Measurements from ENCODE around the gene DOCK1. TPM values are rescaled to one million over a fixed set of nuclear protein-coding genes. Genes with fewer than 3 reads are reported as not detected.

The DOCK1 gene
- total RNA-seq, 1 donor from 2014 or later: 72.6 TPM

DNA sequence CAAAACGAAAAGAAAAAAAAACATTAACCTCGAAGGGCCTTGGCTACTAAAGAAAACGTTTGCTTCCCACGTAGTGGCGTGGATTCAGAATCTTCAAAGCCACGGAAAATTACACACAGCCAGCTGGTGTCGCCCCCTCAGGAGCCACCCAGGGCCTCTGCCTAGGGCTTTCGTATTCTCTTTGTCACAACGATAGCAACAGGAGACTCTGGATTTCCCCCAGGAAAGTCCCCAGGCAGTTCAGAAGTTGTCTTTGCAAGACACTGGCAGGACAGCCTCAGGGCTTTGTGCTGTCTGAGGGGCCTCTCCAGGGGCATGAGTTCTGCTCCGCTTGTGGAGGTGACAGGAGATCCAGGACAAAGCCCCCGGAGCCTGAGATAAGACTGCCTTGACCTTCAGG, 441.4 kb downstream of the DOCK1 start:
- Histone ChIP-seq H3K27ac (peak overlapping the region; percentile 70), H3K4me2 (no peak overlapping the region), H3K36me3 (no peaks in the 10 kb centered on the region), H3F3A (ENCODE audit: low read depth) (peaks cover 23% of the 10 kb centered on the region), H3K27me3 (no peaks in the 10 kb centered on the region), H3K4me1 (peaks cover 32% of the 10 kb centered on the region), H3K4me3 (no peak overlapping the region), H3K9ac (no peak overlapping the region), H3K9me3 (ENCODE audit: low read depth) (no peaks in the 10 kb centered on the region), H2AFZ (replicated peaks) (no peak overlapping the region), H4K20me1 (ENCODE audit: low read depth) (no peaks in the 10 kb centered on the region), H3K79me2 (ENCODE audit: low read depth) (no peaks in the 10 kb centered on the region)
- Mint-ChIP-seq H3K27me3 (ENCODE audit: insufficient read depth, low read depth) (no peaks in the 10 kb centered on the region), H3K4me3 (no peak overlapping the region), H3K36me3 (peaks cover 5% of the 10 kb centered on the region), H3K27ac (no peak overlapping the region), H3K4me1 (peaks cover 11% of the 10 kb centered on the region), H3K9me3 (no peaks in the 10 kb centered on the region)
- TF ChIP-seq, protein P1, sequence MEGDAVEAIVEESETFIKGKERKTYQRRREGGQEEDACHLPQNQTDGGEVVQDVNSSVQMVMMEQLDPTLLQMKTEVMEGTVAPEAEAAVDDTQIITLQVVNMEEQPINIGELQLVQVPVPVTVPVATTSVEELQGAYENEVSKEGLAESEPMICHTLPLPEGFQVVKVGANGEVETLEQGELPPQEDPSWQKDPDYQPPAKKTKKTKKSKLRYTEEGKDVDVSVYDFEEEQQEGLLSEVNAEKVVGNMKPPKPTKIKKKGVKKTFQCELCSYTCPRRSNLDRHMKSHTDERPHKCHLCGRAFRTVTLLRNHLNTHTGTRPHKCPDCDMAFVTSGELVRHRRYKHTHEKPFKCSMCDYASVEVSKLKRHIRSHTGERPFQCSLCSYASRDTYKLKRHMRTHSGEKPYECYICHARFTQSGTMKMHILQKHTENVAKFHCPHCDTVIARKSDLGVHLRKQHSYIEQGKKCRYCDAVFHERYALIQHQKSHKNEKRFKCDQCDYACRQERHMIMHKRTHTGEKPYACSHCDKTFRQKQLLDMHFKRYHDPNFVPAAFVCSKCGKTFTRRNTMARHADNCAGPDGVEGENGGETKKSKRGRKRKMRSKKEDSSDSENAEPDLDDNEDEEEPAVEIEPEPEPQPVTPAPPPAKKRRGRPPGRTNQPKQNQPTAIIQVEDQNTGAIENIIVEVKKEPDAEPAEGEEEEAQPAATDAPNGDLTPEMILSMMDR (IDR thresholded peaks at IDR 0.05): no peak
- TF ChIP-seq EZH2phosphoT487 (IDR thresholded peaks at IDR 0.05): no peak
- DNase-seq (ENCODE audit: low spot score): no peak

DNA sequence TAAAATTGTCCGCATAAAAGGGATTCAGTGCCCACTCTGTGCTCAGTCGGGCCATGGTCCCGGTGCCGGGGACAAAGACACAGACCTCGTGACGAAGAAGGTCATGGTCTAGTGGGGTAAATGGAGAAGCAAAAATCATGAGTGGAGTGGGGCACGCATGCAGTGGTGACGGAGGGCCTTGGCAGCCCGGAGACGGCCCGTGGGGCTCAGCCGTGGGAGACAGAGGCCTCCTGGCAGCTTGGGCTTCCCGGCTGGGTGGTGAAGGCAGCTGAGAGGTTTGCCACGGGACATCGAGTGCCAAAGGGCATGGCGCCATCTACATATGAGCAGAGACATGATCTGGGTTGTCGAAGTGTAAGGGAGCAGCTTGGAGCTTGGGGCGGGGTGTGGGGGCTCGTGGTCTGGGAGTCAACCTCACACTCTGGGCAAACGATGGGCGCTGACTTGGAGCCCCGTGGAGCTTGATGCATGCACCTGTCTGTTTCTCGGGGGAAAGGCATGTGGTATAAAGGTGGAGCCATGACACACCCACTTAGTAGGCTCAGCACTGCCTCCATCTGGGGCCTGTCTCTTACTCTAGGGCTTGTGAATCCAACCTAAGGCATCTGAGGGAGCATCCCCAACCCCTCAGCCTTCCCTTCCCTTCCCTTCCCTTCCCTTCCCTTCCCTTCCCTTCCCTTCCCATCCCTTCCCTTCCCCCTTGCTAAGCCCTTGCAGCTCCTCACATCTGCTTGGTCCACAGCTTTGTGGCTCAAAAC, 442.2 kb downstream of the DOCK1 start:
- H3K4me3 Mint-ChIP-seq: no peak overlapping the region
- H3K4me2 ChIP-seq: no peak overlapping the region
- no peaks in the 10 kb centered on the region for H3K9me3 ChIP-seq (ENCODE audit: low read depth)
- peaks cover 5% of the 10 kb centered on the region for H3K36me3 Mint-ChIP-seq
- no peak overlapping the region for H3K27ac ChIP-seq
- H3K4me3 ChIP-seq: no peak overlapping the region
- no peaks in the 10 kb centered on the region for H3K27me3 Mint-ChIP-seq (ENCODE audit: insufficient read depth, low read depth)
- H3K4me1 Mint-ChIP-seq: peaks cover 10% of the 10 kb centered on the region
- peak overlapping the region; percentile 64 for H3K27ac Mint-ChIP-seq
- no peaks in the 10 kb centered on the region for H3K27me3 ChIP-seq
- no peaks in the 10 kb centered on the region for H3K79me2 ChIP-seq (ENCODE audit: low read depth)
- H3K4me1 ChIP-seq: peaks cover 28% of the 10 kb centered on the region
- H3K9me3 Mint-ChIP-seq: no peaks in the 10 kb centered on the region
- H4K20me1 ChIP-seq (ENCODE audit: low read depth): no peaks in the 10 kb centered on the region
- TF ChIP-seq, protein P1 (IDR thresholded peaks at IDR 0.05): peak; percentile 8
- no peak for TF ChIP-seq EZH2phosphoT487 (IDR thresholded peaks at IDR 0.05)
- no peak for TF ChIP-seq EZH2 (IDR thresholded peaks at IDR 0.05)
- H3F3A ChIP-seq (ENCODE audit: low read depth): peaks cover 20% of the 10 kb centered on the region
- H3K9ac ChIP-seq: no peak overlapping the region
- H2AFZ ChIP-seq (replicated peaks): no peak overlapping the region
- no peaks in the 10 kb centered on the region for H3K36me3 ChIP-seq
- DNase-seq (ENCODE audit: low spot score): no peak

DNA sequence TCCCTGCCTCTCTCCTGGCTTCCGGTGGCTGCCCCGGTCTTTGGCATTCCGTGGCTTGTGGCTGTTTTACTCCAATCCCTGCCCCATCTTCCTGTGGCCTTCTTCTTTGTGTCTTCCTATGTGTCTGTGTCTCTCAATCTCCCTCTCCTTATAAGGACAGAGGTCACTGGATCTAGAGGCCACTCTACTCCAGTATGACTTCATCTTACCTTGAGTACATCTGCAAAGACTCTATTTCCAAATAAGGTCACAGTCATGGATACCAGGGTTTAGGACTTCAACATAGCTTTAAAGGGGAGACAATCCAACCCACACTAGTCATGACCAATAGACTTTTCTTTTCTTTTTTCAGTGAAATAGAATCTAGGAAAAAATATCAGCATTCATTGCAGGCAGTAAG, 444.5 kb downstream of the DOCK1 start:
- Mint-ChIP-seq H3K4me1 (peaks cover 10% of the 10 kb centered on the region), H3K9me3 (no peaks in the 10 kb centered on the region), H3K36me3 (no peaks in the 10 kb centered on the region)

More for the DNA sequence above, 444.5 kb downstream of the DOCK1 start:
- Histone ChIP-seq H3K36me3 (no peaks in the 10 kb centered on the region), H3K27me3 (no peaks in the 10 kb centered on the region), H3K4me3 (no peak overlapping the region), H3K27ac (no peak overlapping the region), H3K9me3 (ENCODE audit: low read depth) (no peaks in the 10 kb centered on the region), H3F3A (ENCODE audit: low read depth) (peaks cover 20% of the 10 kb centered on the region), H3K4me1 (peaks cover 28% of the 10 kb centered on the region), H4K20me1 (ENCODE audit: low read depth) (no peaks in the 10 kb centered on the region), H3K79me2 (ENCODE audit: low read depth) (no peaks in the 10 kb centered on the region), H3K4me2 (no peak overlapping the region), H3K9ac (no peak overlapping the region), H2AFZ (replicated peaks) (no peak overlapping the region)
- no peak for DNase-seq (ENCODE audit: low spot score)
- no peak for TF ChIP-seq EZH2phosphoT487 (IDR thresholded peaks at IDR 0.05)
- TF ChIP-seq, protein P1 (IDR thresholded peaks at IDR 0.05): no peak
- no peak for TF ChIP-seq EZH2 (IDR thresholded peaks at IDR 0.05)
- Mint-ChIP-seq H3K4me3 (no peak overlapping the region), H3K27me3 (ENCODE audit: insufficient read depth, low read depth) (no peaks in the 10 kb centered on the region), H3K27ac (no peak overlapping the region)
